Lung (tissue), 12 donors: ENCODE data around the gene MYO5B. TPM values are rescaled to one million over a fixed set of nuclear protein-coding genes. Genes with fewer than 3 reads are reported as not detected.

Experiments used
- ATAC-seq: fragments of 200-7000 bp; cut with Tn5 transposase; one replicate; pipeline ENCODE4 v1.9.1; 2020; ENCODE audit warnings: moderate number of reproducible peaks; ENCODE audit not compliant: insufficient read depth, low FRiP score
- DNase-seq, 3 donors: peaks; one replicate each; pipeline ENCODE4 v3.0.0-alpha.2; 2013 to 2017
- H3K27ac ChIP-seq, 2 donors: one replicate each; pipeline ENCODE4 v1.5.1; 2013; ENCODE audit warnings: mild to moderate bottlenecking in 2 of 2, moderate library complexity in 2 of 2, control low read depth in 1 of 2, inconsistent platforms in 1 of 2, low read depth in 1 of 2, low read length in 1 of 2
- H3K27me3 ChIP-seq, 3 donors: one replicate each; pipeline ENCODE4 v1.5.1; 2013; ENCODE audit warnings: low read length in 2 of 3; ENCODE audit not compliant: control insufficient read depth in 3 of 3, insufficient read depth in 3 of 3
- H3K36me3 ChIP-seq, 4 donors: one replicate each; pipeline ENCODE4 v1.5.1; 2013; ENCODE audit warnings: low read length in 4 of 4, mild to moderate bottlenecking in 1 of 4, moderate library complexity in 1 of 4; ENCODE audit not compliant: control insufficient read depth in 4 of 4, insufficient read depth in 4 of 4
- H3K4me1 ChIP-seq, 5 donors: one replicate each; pipeline ENCODE4 v1.5.1; 2013; ENCODE audit warnings: low read length in 5 of 5, mild to moderate bottlenecking in 2 of 5, moderate library complexity in 1 of 5; ENCODE audit not compliant: control insufficient read depth in 5 of 5, insufficient read depth in 5 of 5
- H3K4me3 ChIP-seq: one replicate; pipeline ENCODE4 v1.5.1; 2013; ENCODE audit warnings: mild to moderate bottlenecking, control low read depth, moderate library complexity
- H3K9ac ChIP-seq, 2 donors: one replicate each; pipeline ENCODE4 v1.5.1; 2013; ENCODE audit warnings: low read length in 2 of 2, control low read depth in 1 of 2; ENCODE audit not compliant: insufficient read depth in 1 of 2
- H3K9me3 ChIP-seq, 4 donors: one replicate each; pipeline ENCODE4 v1.5.1; 2013; ENCODE audit warnings: low read length in 3 of 4, mild to moderate bottlenecking in 1 of 4, moderate library complexity in 1 of 4; ENCODE audit not compliant: control insufficient read depth in 4 of 4, insufficient read depth in 3 of 4
- WGBS, 2 donors: extraction: QIAGEN DNeasy Blood & Tissue Kit; methylation state at CpG; one replicate each; pipeline ENCODE4 v1.1.7; 2013; 5-methylcytosine and 5-hydroxymethylcytosine counted together
- polyA plus RNA-seq, 2 donors: library from polyadenylated mRNA; stranded (reverse); fragments of 200-250 nt; gene quantifications; one replicate each; pipeline ENCODE4 v1.2.1, GENCODE V29; 2013
- total RNA-seq, 2 donors: library from RNA; depleted of rRNA in 1 of 2; stranded (reverse); fragments of >200 nt in 1 of 2; gene quantifications; one replicate each; pipeline ENCODE4 v1.2.1, GENCODE V29; 2014 to 2021
- TF ChIP-seq, protein P1 (sequence below): IDR thresholded peaks from 2 replicates; pipeline ENCODE4 v1.5.1; 2012; ENCODE audit warnings: mild to moderate bottlenecking; ENCODE audit errors: control extremely low read depth, extremely low read depth
- donor health status: control.
- donor health status: control.
- donor health status: Bipolar disorder and iron deficiency.
- donor health status: healthy.
- donor health status: DM: yes; HTN: yes; CAD: no.

The MYO5B gene
- total and polyA plus RNA-seq, 4 donors: 9.7 to 25.6 (median 19.7) TPM

DNA sequence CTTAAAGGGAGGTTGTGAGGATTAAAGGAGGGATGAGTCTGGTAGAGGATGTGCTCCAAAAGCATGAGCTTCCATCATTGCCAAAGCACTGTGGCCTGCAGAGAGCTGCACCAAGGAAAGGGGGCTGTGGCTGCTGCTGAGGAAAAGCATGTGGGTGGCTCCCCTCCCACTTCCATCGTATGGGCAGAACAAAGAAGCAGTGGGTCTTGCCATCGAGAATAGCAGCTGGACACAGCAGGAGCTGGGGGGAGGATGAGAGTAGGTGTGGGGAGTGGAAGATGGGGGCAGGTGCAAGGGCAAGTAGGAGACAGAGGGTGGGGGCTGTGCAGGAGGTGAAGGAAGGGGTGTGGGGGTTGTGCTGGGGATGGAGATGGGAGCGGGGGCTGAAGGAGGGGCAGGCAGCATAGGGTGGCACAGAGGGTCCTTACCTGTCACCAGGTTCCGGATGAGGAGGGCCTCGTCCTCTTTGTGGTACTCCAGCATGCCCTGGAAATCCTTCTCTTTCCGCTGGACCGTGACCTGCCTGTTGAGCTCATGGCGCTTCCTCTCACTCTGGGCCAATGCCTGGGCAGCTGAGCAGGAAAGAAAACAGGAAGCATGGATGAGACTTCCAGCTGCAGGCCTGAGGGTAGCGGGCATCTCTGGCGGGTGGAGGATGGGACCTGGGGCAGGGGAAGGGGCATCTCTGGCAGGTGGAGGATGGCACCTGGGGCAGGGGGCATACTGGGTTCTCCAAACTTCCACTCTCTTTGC lies 348.1 kb downstream of the MYO5B start:
- Histone ChIP-seq H3K27ac (no peak overlapping the region), H3K4me3 (no peak overlapping the region), H3K9me3 (no peaks in the 10 kb centered on the region), H3K9ac (no peak overlapping the region), H3K27me3 (no peaks in the 10 kb centered on the region), H3K4me1 (peaks cover 0 to 4% (median 0%) of the 10 kb centered on the region in 5 donors), H3K36me3 (peaks cover 0 to 2% (median 0%) of the 10 kb centered on the region in 4 donors)
- ATAC-seq (no peak), DNase-seq (no peak)
- TF ChIP-seq, protein P1, sequence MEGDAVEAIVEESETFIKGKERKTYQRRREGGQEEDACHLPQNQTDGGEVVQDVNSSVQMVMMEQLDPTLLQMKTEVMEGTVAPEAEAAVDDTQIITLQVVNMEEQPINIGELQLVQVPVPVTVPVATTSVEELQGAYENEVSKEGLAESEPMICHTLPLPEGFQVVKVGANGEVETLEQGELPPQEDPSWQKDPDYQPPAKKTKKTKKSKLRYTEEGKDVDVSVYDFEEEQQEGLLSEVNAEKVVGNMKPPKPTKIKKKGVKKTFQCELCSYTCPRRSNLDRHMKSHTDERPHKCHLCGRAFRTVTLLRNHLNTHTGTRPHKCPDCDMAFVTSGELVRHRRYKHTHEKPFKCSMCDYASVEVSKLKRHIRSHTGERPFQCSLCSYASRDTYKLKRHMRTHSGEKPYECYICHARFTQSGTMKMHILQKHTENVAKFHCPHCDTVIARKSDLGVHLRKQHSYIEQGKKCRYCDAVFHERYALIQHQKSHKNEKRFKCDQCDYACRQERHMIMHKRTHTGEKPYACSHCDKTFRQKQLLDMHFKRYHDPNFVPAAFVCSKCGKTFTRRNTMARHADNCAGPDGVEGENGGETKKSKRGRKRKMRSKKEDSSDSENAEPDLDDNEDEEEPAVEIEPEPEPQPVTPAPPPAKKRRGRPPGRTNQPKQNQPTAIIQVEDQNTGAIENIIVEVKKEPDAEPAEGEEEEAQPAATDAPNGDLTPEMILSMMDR: no peak
- 68 to 77% methylated on average over 9 to 10 of the region's 10 CpGs for whole genome bisulfite sequencing, 2 donors

DNA sequence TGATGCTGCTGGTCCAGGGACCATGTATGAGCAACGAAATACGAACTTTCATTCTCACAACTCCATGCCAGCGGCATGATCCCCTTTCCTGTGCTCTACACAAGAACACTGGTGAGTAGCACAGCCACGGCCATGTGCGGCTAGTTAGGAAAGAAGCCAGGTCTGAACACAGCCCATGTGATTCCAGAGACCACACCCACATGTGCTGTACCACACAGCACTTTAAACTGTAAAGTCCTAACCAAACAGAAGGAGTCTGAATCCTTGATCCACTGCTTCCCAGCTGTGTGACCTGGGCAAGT lies 348.6 kb downstream of the MYO5B start:
- Histone ChIP-seq H3K9me3 (no peaks in the 10 kb centered on the region), H3K36me3 (peaks cover 0 to 2% (median 0%) of the 10 kb centered on the region in 4 donors), H3K4me1 (peaks cover 0 to 4% (median 0%) of the 10 kb centered on the region in 5 donors), H3K9ac (no peak overlapping the region), H3K4me3 (no peak overlapping the region), H3K27me3 (no peaks in the 10 kb centered on the region), H3K27ac (no peak overlapping the region)
- ATAC-seq (no peak), DNase-seq (peak in 1 of 3 donors; percentile 15)
- TF ChIP-seq, protein P1: no peak
- WGBS, 2 donors: 81 to 85% methylated on average over 5 of the region's 5 CpGs

DNA sequence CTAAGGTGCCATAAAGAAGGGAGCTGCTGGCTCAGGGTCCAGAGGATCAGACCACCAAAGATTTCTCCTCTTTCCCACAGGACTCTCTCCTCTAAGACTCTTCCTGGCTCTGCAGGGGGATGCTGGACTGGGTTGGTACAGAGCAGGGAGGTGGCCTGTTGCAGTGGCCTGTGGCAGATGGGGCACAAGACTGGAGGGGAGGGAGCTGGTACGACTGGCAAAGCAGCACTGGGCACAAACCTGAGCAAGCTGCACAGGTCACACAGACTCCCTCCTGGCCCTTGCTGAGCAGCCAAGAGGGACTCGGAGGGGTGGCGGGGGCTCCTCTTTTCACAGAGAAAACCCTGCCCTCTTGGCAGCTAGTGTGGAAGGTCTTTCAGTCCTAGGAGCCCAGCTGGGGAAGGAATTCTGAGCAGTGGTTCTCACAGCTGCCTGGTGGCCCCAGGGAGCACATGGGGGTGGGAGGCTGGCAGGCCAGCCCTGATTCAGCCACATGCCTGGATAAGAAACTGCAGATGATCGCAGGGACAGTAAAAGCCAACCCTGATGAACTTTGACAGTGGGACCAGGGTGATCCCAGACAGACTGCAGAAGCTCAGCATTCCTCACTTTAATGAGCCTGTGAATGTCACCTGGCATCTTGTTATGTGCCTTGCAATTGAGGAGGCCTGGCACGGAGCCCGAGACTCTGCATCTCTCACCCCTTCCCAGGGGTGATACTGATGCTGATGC lies 349.2 kb downstream of the MYO5B start:
- Histone ChIP-seq H3K9me3 (no peaks in the 10 kb centered on the region), H3K36me3 (peaks cover 0 to 2% (median 0%) of the 10 kb centered on the region in 4 donors), H3K4me1 (peaks cover 0 to 4% (median 0%) of the 10 kb centered on the region in 5 donors), H3K9ac (no peak overlapping the region), H3K27ac (no peak overlapping the region), H3K4me3 (no peak overlapping the region), H3K27me3 (no peaks in the 10 kb centered on the region)
- no peak for DNase-seq
- 86 to 94% methylated on average over 6 of the region's 6 CpGs for WGBS, 2 donors
- TF ChIP-seq, protein P1: no peak
- no peak for ATAC-seq
